ENCODE data around the gene CBX5.

CBX5 gene

DNA sequence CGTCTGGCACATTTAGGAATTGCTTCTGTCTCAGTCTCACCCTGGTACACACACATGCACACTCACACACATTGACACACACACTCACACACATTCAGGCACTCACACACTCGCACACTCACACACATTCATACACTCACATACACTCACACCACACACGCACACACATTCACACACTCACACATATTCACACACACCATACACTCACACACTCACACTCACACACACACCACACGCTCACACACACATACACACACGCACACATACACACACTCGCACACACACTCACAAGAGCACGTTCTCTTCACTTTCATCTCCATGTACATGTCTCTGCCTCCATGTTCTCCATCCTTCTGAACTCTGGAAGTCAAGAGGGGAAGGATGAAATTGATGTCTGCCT is 68.0 kb downstream of the CBX5 start:
- DNase-seq (ENCODE audit: low read depth): no peak
- H3K4me3 ChIP-seq (ENCODE audit: low read length): no peak overlapping the region
- TF ChIP-seq, protein P1, sequence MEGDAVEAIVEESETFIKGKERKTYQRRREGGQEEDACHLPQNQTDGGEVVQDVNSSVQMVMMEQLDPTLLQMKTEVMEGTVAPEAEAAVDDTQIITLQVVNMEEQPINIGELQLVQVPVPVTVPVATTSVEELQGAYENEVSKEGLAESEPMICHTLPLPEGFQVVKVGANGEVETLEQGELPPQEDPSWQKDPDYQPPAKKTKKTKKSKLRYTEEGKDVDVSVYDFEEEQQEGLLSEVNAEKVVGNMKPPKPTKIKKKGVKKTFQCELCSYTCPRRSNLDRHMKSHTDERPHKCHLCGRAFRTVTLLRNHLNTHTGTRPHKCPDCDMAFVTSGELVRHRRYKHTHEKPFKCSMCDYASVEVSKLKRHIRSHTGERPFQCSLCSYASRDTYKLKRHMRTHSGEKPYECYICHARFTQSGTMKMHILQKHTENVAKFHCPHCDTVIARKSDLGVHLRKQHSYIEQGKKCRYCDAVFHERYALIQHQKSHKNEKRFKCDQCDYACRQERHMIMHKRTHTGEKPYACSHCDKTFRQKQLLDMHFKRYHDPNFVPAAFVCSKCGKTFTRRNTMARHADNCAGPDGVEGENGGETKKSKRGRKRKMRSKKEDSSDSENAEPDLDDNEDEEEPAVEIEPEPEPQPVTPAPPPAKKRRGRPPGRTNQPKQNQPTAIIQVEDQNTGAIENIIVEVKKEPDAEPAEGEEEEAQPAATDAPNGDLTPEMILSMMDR (IDR thresholded peaks at IDR 0.05; ENCODE audit: insufficient read depth, low read depth, low read length, missing control alignments): no peak

DNA sequence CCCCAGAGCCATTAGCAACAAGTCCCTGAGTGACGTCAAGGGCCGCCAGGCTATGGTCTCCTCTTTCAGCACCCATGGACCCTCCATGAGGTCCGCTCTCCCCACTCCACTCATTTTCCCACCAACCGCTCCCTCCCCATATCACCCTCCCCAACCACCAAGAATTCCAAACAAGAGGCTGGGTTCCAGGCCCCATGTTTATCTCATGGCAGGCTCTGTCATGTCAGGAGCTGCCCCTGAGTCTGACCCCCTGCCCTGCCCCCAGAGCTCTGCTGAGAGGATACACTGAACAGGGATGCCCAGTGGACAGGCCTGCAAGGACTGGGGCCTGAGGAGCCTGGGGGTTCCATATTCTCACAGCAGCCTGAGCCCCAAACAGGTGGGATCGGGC is 69.5 kb downstream of the CBX5 start:
- DNase-seq (ENCODE audit: low read depth): no peak
- H3K4me3 ChIP-seq (ENCODE audit: low read length): no peak overlapping the region
- TF ChIP-seq, protein P1 (IDR thresholded peaks at IDR 0.05; ENCODE audit: insufficient read depth, low read depth, low read length, missing control alignments): no peak

DNA sequence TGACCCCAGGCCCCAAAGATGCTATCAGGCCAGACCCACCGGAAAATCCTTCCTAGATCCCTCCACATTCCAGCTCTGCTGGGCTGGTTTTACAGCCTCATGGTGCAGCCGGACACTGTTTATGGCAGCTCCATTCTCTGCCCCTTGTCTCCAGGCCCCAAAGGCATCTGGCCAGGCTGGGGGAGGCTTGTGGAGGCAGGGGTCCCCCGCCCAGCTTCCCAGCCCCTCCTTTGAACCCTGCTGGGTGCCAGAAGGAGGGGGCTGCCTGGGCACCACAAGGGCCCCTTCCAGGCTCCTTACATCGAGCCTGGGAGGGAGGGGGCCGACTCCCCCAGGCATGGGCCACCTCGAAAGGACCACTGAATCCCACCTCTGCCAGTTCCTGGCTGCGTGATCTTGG is 71.3 kb downstream of the CBX5 start:
- no peak for DNase-seq (ENCODE audit: low read depth)
- TF ChIP-seq, protein P1 (IDR thresholded peaks at IDR 0.05; ENCODE audit: insufficient read depth, low read depth, low read length, missing control alignments): no peak

DNA sequence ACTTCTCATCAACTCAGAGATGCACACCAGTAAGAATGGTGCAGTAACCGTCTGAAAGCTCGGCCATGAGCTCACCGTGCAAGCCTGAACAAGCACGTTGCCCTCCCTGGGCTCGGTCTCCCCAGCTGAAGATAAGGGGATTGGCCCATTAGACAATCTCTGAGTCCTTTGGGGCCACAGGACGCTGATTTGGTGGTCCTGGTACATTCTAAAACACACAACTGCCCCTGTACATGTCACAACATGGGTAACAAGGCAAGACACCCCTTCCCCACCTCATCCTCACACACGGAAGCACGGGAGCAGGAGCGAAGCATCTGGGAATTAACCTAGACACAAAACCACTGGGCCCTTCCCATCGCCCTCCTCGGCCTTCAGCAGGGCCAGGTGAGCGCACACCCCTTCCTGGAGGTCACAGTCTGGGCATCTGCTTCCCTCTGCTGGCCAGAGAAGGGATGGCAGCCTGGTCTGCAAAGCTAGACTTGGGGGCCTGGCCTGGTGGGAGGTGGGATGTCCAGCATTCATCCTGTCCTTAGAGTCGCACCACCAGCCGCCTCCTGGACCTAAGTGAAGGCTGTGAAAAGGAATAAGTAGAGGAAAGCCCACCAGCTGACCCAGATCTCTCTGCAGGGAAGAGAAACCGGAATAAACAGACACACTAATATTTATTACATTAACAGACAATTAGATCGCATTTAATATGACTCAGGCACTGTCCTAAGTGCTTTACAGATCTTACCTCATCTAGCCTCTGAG is 72.2 kb downstream of the CBX5 start:
- peak; percentile 82 for DNase-seq (ENCODE audit: low read depth)
- H3K4me3 ChIP-seq (ENCODE audit: low read length): no peak overlapping the region
- TF ChIP-seq, protein P1 (IDR thresholded peaks at IDR 0.05; ENCODE audit: insufficient read depth, low read depth, low read length, missing control alignments): peak; percentile 96

More for the DNA sequence above, 71.3 kb downstream of the CBX5 start:
- H3K4me3 ChIP-seq (ENCODE audit: low read length): no peak overlapping the region

DNA sequence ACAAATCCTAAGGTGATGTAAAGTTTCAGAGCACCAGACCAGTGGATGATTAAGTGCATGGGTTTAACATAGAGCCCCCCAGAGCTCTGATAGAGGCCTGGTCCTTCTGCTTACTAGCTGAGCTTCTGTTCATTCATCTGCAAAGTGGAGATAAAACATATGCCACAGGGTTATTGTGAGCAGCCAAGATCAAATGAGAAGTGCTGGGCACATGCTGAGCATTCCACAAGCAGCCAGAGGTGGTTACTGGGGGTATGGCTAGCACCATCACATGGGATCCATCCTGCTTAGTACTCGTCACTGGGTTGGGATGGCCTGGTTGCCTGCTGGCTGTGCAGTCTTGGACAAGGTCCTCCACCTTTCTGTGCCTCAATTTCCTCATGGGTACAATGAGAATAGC is 73.1 kb downstream of the CBX5 start:
- no peak overlapping the region for H3K4me3 ChIP-seq (ENCODE audit: low read length)
- DNase-seq (ENCODE audit: low read depth): no peak
- TF ChIP-seq, protein P1 (IDR thresholded peaks at IDR 0.05; ENCODE audit: insufficient read depth, low read depth, low read length, missing control alignments): no peak

DNA sequence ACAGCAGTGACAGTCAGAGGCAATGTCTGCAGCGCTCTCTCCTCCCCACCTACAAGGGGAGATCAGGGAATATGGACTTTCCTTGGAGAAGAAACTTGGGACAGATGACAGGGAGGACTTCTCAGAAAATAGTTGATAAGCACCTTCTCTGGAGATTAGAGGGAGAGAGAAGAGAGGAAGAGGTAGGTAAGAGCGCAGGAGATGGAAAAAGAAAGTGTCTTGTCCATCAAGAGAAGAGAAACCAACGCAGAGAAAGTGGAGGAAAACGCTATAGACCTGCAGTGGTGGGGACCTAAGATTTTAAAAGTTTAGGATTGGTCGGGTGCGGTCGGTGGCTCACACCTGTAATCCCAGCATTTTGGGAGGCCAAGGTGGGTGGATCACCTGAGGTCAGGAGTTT is 75.6 kb downstream of the CBX5 start:
- TF ChIP-seq, protein P1 (IDR thresholded peaks at IDR 0.05; ENCODE audit: insufficient read depth, low read depth, low read length, missing control alignments): no peak
- no peak for DNase-seq (ENCODE audit: low read depth)

More for the DNA sequence above, 75.6 kb downstream of the CBX5 start:
- no peak overlapping the region for H3K4me3 ChIP-seq (ENCODE audit: low read length)
